Activated naive CD4-positive, alpha-beta T cell treated with anti-CD3 and anti-CD28 coated beads, Interleukin-2, amount 10 ng/mL, durations not matched to agents 7 days and 5 days (primary cell): ENCODE data around the gene CHST10.
"Not testable (repeated sequence)": the region's sequence is repeated elsewhere in the genome, so short reads cannot be mapped to it uniquely, and the experiment has no call there.

Experiments used
- CTCF ChIA-PET: fragments of 350-600 bp; sonication (Branson Sonifier 250); formaldehyde crosslinking; loops from one replicate; lab custom pipeline; 2021; ENCODE audit warnings: antibody characterized with exemption; lab: Charles Lee
- DNase-seq: peaks from one replicate; pipeline ENCODE4 v3.0.0-alpha.2; 2020
- H3K27ac Mint-ChIP-seq: one replicate; pipeline ENCODE4 v1.8.0; 2021; ENCODE audit warnings: mild to moderate bottlenecking, moderate library complexity, mixed read lengths
- H3K27me3 Mint-ChIP-seq: one replicate; pipeline ENCODE4 v1.8.0; 2021; ENCODE audit warnings: mild to moderate bottlenecking, mixed read lengths
- H3K36me3 Mint-ChIP-seq: one replicate; pipeline ENCODE4 v1.8.0; 2021; ENCODE audit warnings: mixed read lengths
- H3K4me1 Mint-ChIP-seq: one replicate; pipeline ENCODE4 v1.8.0; 2021; ENCODE audit warnings: mixed read lengths
- H3K4me3 Mint-ChIP-seq: one replicate; pipeline ENCODE4 v1.8.0; 2021; ENCODE audit warnings: mild to moderate bottlenecking, moderate library complexity, mixed read lengths
- H3K9me3 Mint-ChIP-seq: one replicate; pipeline ENCODE4 v1.8.0; 2021; ENCODE audit warnings: mixed read lengths

The CHST10 gene

DNA sequence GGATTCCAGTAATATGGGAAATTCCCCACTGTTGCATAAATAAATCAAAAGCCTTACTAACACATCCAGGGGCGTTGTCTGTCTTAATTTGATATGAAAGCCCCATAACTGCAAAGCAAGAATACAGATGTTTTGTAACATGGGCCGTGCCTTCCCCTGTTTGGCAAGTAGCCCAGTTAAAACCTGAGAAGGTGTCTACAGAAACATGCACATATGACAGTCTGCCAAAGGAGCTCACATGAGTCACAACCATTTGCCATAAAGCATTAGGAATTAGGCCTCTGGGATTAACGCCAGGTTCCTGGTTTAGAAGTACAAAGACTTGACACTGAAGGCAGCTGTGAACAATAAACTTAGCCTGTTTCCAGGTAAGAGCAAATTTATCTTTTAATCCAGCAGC is 52.0 kb downstream of the CHST10 start:
- CTCF ChIA-PET, result interaction anchor here (1.8 kb wide), 1 partner anchor 16 kb away, joined by 5 read pairs; no protein-coding TSS in a partner anchor
- Mint-ChIP-seq H3K4me1 (peaks cover 4% of the 10 kb centered on the region), H3K36me3 (no peaks in the 10 kb centered on the region), H3K27me3 (peaks cover 23% of the 10 kb centered on the region), H3K27ac (no peak overlapping the region), H3K4me3 (no peak overlapping the region), H3K9me3 (peaks cover 12% of the 10 kb centered on the region)
- DNase-seq, result no peak

GRCh38 chr2:100362269-100362668 is 55.2 kb downstream of the CHST10 start:
- H3K4me3 Mint-ChIP-seq, DNase-seq, H3K36me3 Mint-ChIP-seq, H3K4me1 Mint-ChIP-seq, CTCF ChIA-PET, H3K27ac Mint-ChIP-seq: not testable (repeated sequence)
- H3K9me3 Mint-ChIP-seq, result peaks cover 11% of the 10 kb centered on the region
- peaks cover 13% of the 10 kb centered on the region for H3K27me3 Mint-ChIP-seq

DNA sequence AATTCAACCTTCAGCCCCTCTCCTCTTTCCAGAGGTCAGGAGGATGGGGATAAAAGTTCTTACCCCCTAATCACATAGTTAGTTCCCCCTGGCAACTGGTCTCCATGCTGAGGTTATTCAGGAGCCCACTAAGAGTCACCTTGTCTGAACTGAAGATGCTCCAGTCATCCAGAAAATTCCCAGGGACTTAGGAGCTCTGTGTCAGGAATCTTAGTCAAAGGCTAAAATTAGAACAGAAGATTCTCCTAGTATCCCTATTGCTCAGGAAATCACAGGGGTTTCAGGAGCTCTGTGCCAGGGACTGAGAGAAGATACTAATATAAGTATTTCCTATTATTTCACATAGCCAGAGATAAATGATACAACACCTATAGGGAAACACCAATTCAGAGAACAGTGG is 57.9 kb downstream of the CHST10 start:
- H3K4me3 Mint-ChIP-seq, result no peak overlapping the region
- no peak for DNase-seq

DNA sequence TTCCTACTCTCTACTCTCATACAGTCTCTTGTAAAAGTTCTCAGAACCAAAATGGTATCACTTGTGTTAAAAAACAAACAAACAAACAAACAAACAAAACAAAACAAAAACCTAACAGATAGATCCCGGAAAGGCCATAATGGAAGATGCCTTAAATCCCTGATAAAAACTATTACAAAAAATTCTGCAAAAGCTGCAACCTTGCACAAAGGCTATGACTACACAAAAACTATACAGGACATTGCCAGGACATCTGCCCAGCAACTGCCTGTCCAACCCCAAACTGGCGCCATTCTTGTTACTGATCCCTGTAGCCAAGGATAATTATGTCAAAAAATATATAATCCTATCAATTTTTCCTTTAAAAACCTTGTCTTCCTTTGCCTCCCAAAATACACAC is 58.9 kb downstream of the CHST10 start:
- CTCF ChIA-PET, result interaction anchor here (1.9 kb wide), 1 partner anchor 23 kb away, joined by 5 read pairs; no protein-coding TSS in a partner anchor
- no peaks in the 10 kb centered on the region for H3K36me3 Mint-ChIP-seq
- DNase-seq, result no peak
- peaks cover 25% of the 10 kb centered on the region for H3K27me3 Mint-ChIP-seq
- peaks cover 11% of the 10 kb centered on the region for H3K9me3 Mint-ChIP-seq
- H3K4me3 Mint-ChIP-seq, result no peak overlapping the region
- H3K27ac Mint-ChIP-seq, result no peak overlapping the region
- no peaks in the 10 kb centered on the region for H3K4me1 Mint-ChIP-seq

More for the DNA sequence above, 57.9 kb downstream of the CHST10 start:
- H3K27me3 Mint-ChIP-seq, result peaks cover 18% of the 10 kb centered on the region
- H3K9me3 Mint-ChIP-seq, result peaks cover 11% of the 10 kb centered on the region
- H3K27ac Mint-ChIP-seq, result no peak overlapping the region
- H3K36me3 Mint-ChIP-seq, result no peaks in the 10 kb centered on the region
- CTCF ChIA-PET, result interaction anchor here (1.9 kb wide), 1 partner anchor 22 kb away, joined by 5 read pairs; no protein-coding TSS in a partner anchor
- H3K4me1 Mint-ChIP-seq, result no peaks in the 10 kb centered on the region

DNA sequence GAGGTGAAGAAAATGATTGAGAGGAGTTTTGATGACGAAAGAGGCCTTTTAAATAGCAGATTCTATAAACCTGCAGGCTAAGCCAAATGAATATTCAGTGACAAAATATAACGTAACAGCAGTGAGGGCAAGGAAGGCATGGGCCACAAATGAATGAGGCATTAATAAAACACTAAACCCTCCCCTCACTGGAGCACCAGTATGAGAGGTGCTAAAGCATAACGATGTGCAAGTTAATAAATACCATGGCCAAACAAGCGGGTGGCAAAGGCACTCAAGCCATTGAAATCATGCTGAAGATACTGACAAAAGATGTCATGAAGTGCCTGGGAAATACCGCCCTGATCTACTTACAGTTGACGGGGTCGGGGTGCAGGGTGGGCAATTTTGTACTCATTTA is 64.9 kb downstream of the CHST10 start:
- Mint-ChIP-seq H3K27ac (no peak overlapping the region), H3K4me1 (no peaks in the 10 kb centered on the region), H3K36me3 (no peaks in the 10 kb centered on the region), H3K9me3 (no peaks in the 10 kb centered on the region), H3K27me3 (peaks cover 36% of the 10 kb centered on the region), H3K4me3 (no peak overlapping the region)
- DNase-seq, result no peak
- CTCF ChIA-PET, result no interaction called here

DNA sequence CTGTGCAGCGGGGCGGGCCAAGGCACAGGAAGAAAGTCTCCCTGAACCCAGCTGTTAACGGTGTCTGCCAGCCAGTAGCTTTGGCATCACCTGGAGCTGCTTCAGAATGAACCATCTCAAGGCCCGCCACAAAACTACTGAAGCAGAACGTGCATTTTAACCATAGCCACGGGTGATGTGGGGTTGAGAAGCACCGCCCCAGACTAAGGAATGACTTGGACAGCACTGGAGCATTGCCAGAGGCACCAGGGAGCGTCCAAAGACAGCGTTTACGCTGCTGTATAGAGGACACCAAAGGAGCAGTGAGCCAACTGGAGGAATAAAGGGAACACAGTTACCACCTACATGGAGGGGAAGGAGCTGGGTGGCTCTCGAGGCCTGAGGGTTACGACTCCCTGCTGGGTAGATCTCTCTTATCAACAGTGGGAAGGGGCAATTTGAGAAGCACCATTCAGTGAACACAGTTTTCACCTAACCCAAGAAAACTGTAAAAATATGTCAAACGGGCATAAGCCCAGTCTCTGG is 66.7 kb downstream of the CHST10 start:
- Mint-ChIP-seq H3K36me3 (no peaks in the 10 kb centered on the region), H3K27me3 (peaks cover 31% of the 10 kb centered on the region), H3K4me3 (no peak overlapping the region), H3K9me3 (no peaks in the 10 kb centered on the region), H3K4me1 (no peaks in the 10 kb centered on the region), H3K27ac (no peak overlapping the region)
- no peak for DNase-seq
- CTCF ChIA-PET, result no interaction called here

GRCh38 chr2:100345144-100345543 is 72.3 kb downstream of the CHST10 start:
- CTCF ChIA-PET, result interaction anchor here (1.2 to 1.5 kb wide), 2 partner anchors 36 to 45 kb away, joined by 3 to 5 read pairs; no protein-coding TSS in a partner anchor
- not testable (repeated sequence) for H3K36me3 Mint-ChIP-seq, DNase-seq, H3K27ac Mint-ChIP-seq, H3K4me3 Mint-ChIP-seq, H3K9me3 Mint-ChIP-seq, H3K4me1 Mint-ChIP-seq
- H3K27me3 Mint-ChIP-seq, result peaks cover 41% of the 10 kb centered on the region

DNA sequence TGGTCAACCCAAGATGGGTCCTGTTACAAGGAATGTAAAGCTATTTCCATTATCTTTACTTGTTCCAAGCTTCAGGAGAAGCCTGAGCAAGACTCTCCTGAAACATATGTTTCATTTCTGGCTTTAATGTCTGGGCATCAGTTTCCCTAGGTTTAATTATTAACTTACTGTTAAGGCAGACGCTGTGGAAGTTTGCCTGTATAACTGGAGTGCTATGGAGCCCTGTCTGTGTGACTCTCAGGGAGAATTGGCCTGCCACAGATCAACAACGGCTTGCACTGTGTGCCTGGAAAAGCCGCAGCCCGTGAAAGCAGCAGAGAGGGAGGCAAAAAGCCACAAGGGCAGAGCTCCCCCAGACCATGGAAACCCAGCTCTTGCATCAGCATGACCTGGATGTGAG is 73.0 kb downstream of the CHST10 start:
- DNase-seq, result no peak
- Mint-ChIP-seq H3K9me3 (no peaks in the 10 kb centered on the region), H3K36me3 (no peaks in the 10 kb centered on the region), H3K4me3 (no peak overlapping the region), H3K4me1 (no peaks in the 10 kb centered on the region), H3K27me3 (peaks cover 48% of the 10 kb centered on the region), H3K27ac (no peak overlapping the region)
- CTCF ChIA-PET, result interaction anchor here (1.2 to 1.5 kb wide), 2 partner anchors 37 to 44 kb away, joined by 3 to 5 read pairs; no protein-coding TSS in a partner anchor

- DNase-seq, H3K27ac Mint-ChIP-seq, H3K4me3 Mint-ChIP-seq, H3K36me3 Mint-ChIP-seq, H3K4me1 Mint-ChIP-seq, H3K9me3 Mint-ChIP-seq: not testable (repeated sequence)
- CTCF ChIA-PET, result interaction anchor here (1.2 kb wide), 1 partner anchor 39 kb away, joined by 3 read pairs; no protein-coding TSS in a partner anchor
- peaks cover 36% of the 10 kb centered on the region for H3K27me3 Mint-ChIP-seq
Observed at GRCh38 chr2:100342466-100342865, 75.0 kb downstream of the CHST10 start.
